ENCODE measurements around the gene C1QTNF9. TPM values are rescaled to one million over a fixed set of nuclear protein-coding genes. Genes with fewer than 3 reads are reported as not detected.

The C1QTNF9 gene
- total RNA-seq, 1 experiment from 2014 or later: not detected

GRCh38 chr13:24270639-24271141, 38.7 kb upstream of the C1QTNF9 start:
- ChIA-PET POLR2A (interaction anchor here (0.6 to 1.5 kb wide), 3 partner anchors 9 to 242 kb away, joined by 3 to 4 read pairs (median 3); partner anchors contain the start of gene PARP4), CTCF (interaction anchor here (0.7 to 1.4 kb wide), 6 partner anchors 14 to 218 kb away, joined by 3 to 4 read pairs (median 3); no protein-coding TSS in a partner anchor)
- DNase-seq (ENCODE audit: unreplicated experiment): peak; percentile 47
- intact Hi-C loops (cut with micrococcal nuclease): no loop called here
- Mint-ChIP-seq H3K27me3 (ENCODE audit: insufficient read depth, unreplicated experiment) (no peaks in the 10 kb centered on the region), H3K4me3 (ENCODE audit: unreplicated experiment) (peak overlapping the region; percentile 71), H3K9me3 (ENCODE audit: unreplicated experiment) (no peaks in the 10 kb centered on the region), H3K36me3 (ENCODE audit: insufficient read depth, unreplicated experiment) (no peaks in the 10 kb centered on the region), H3K4me1 (ENCODE audit: insufficient read depth, unreplicated experiment) (peaks cover 19% of the 10 kb centered on the region), H3K27ac (ENCODE audit: low read depth, unreplicated experiment) (peak overlapping the region; percentile 57)
- no TSS peak for BruUV-seq (replicated peaks)
- no peak for TF ChIP-seq CTCF (IDR thresholded peaks at IDR 0.05; ENCODE audit: unreplicated experiment)

DNA sequence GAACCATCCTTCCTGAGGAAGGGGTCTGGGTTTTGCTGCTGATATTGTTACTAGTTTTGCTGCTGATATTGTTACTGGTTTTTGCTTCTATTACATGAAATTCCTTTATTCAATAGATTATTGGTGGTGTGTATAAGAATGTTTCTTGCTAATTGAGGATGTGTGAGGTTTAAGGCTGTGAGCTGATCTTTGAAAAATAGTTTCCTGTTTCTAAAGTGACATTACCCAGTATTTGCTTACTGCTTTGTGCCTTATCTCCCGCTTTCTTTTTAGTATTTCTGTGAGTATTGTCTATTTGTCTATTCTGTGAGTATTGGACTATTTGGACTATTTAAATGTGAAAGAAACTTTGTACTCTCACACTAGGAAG, 38.2 kb upstream of the C1QTNF9 start:
- BruUV-seq (replicated peaks): no TSS peak
- Mint-ChIP-seq H3K9me3 (ENCODE audit: unreplicated experiment) (no peaks in the 10 kb centered on the region), H3K27ac (ENCODE audit: low read depth, unreplicated experiment) (peak overlapping the region; percentile 57), H3K36me3 (ENCODE audit: insufficient read depth, unreplicated experiment) (no peaks in the 10 kb centered on the region), H3K27me3 (ENCODE audit: insufficient read depth, unreplicated experiment) (no peaks in the 10 kb centered on the region), H3K4me3 (ENCODE audit: unreplicated experiment) (peak overlapping the region; percentile 71), H3K4me1 (ENCODE audit: insufficient read depth, unreplicated experiment) (peaks cover 19% of the 10 kb centered on the region)
- DNase-seq (ENCODE audit: unreplicated experiment): no peak
- intact Hi-C loops (cut with micrococcal nuclease): no loop called here
- TF ChIP-seq CTCF (IDR thresholded peaks at IDR 0.05; ENCODE audit: unreplicated experiment): no peak
- ChIA-PET CTCF (interaction anchor here (0.7 to 1.4 kb wide), 2 partner anchors 14 to 88 kb away, joined by 3 to 4 read pairs; no protein-coding TSS in a partner anchor), POLR2A (interaction anchor here (1.1 to 1.5 kb wide), 2 partner anchors 9 to 14 kb away, joined by 3 to 4 read pairs; no protein-coding TSS in a partner anchor)

- ChIA-PET POLR2A (interaction anchor here (1.1 kb wide), 1 partner anchor 15 kb away, joined by 3 read pairs; no protein-coding TSS in a partner anchor), CTCF (interaction anchor here (1.4 kb wide), 1 partner anchor 15 kb away, joined by 4 read pairs; no protein-coding TSS in a partner anchor)
- no peaks in the 10 kb centered on the region for H3K9me3 Mint-ChIP-seq (ENCODE audit: unreplicated experiment)
- H3K4me3 Mint-ChIP-seq (ENCODE audit: unreplicated experiment): peak overlapping the region; percentile 71
- no peak for TF ChIP-seq CTCF (IDR thresholded peaks at IDR 0.05; ENCODE audit: unreplicated experiment)
- BruUV-seq (replicated peaks): no TSS peak
- H3K4me1 Mint-ChIP-seq (ENCODE audit: insufficient read depth, unreplicated experiment): peaks cover 19% of the 10 kb centered on the region
- DNase-seq (ENCODE audit: unreplicated experiment): peak; percentile 46
- H3K27ac Mint-ChIP-seq (ENCODE audit: low read depth, unreplicated experiment): peak overlapping the region; percentile 57
- no peaks in the 10 kb centered on the region for H3K27me3 Mint-ChIP-seq (ENCODE audit: insufficient read depth, unreplicated experiment)
- intact Hi-C loops (cut with micrococcal nuclease): no loop called here
- no peaks in the 10 kb centered on the region for H3K36me3 Mint-ChIP-seq (ENCODE audit: insufficient read depth, unreplicated experiment)
Measured at GRCh38 chr13:24271601-24272451, 37.6 kb upstream of the C1QTNF9 start.

Data from MCF 10A (cell line).